HG03354 (cell line): ENCODE data around the gene MAPK8.

Experiments used
- ATAC-seq: cut with Tn5 transposase; IDR thresholded peaks from one replicate; pipeline ENCODE4 v1.9.1; 2021; ENCODE audit warnings: mild to moderate bottlenecking; ENCODE audit not compliant: unreplicated experiment, poor library complexity, severe bottlenecking

The MAPK8 gene

GRCh38 chr10:48442809-48443177 lies 136.3 kb downstream of the MAPK8 start:
- ATAC-seq = no peak

GRCh38 chr10:48444266-48444665 lies 137.8 kb downstream of the MAPK8 start:
- ATAC-seq = no peak

- ATAC-seq = no peak
These were observed 138.7 kb downstream of the MAPK8 start for GRCh38 chr10:48444861-48445841.

DNA sequence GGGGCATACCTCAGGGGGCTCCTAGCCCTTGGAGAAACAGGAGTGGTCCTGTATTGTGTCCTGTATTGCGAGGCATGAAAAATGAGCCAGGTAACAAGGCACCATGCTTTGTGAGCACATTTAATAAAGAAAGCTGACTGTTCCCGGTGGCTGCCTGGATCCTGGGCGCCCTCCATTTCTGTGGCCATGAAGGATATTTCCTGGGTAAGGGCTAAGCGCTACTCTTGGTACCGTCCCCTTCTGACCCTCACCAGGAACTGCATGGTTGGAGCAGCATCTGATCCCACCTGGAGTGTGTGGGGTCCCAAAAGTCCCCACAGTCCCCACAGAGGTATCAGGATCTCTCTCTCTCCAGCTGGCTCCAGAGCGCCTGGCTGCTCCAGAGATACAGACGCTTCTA lies 139.5 kb downstream of the MAPK8 start:
- no peak for ATAC-seq

- no peak for ATAC-seq
These were observed 140.3 kb downstream of the MAPK8 start for GRCh38 chr10:48446785-48447184.

GRCh38 chr10:48447356-48448215 lies 141.1 kb downstream of the MAPK8 start:
- ATAC-seq = no peak

DNA sequence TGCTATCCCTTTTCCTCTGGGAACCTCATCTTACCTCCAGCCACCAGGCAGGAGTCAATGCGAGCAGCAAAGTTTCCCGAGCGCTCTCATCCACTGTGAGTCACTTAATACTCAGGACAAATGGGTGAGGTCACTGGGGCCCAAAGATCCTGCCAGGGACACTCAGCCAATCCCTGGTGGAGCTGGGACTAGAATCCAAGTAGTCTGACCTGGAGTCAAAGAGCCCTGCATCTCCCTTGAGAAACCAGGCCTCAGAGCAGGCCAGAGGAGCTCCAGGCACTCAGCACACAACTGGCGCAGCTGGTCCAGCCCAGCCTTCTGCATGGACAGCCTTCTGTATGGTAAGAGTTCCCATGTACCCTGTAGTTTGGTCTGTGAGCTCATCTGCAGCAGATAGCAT lies 142.3 kb downstream of the MAPK8 start:
- no peak for ATAC-seq

DNA sequence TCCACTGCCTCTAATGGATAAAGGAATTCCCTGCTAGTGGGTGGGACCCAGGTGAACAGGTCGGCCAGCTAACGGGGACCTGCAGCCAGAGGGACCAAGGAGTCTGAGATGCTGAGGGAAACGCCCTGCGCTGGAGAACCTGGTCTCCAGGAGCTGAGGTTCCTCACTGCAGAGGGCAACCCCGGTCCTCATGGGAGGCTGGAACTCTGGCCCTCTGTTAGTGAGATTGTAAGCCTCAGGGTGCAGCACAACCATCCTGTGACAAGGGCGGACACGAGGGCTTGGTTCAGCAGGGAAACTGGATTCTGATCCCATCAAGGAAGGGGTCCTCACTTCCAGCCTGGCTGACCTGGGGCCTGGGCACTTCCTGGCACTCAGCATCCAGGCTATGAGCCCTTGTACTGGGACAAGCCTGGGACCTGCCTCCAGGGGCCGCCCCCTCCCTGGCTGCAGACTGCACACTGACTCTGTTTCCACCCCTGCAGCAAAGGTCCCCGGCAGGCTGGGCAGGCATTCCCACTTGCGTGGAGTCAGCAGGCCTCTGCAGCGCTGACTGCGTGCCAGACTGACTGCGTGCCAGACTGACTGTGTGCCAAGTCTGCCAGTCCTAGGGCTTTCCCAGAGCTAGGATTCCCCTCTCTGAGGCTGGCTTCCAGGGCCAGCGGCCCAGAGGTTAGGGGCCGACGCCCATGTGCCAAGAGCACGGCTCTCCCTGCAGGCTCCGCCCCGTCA lies 143.2 kb downstream of the MAPK8 start:
- no peak for ATAC-seq

- ATAC-seq = no peak
These were observed 143.8 kb downstream of the MAPK8 start for GRCh38 chr10:48450233-48450740.

- no peak for ATAC-seq
These were observed 144.4 kb downstream of the MAPK8 start for GRCh38 chr10:48450741-48451466.

GRCh38 chr10:48451969-48452878 lies 145.7 kb downstream of the MAPK8 start:
- ATAC-seq = no peak

GRCh38 chr10:48452879-48453412 lies 146.5 kb downstream of the MAPK8 start:
- ATAC-seq = no peak

DNA sequence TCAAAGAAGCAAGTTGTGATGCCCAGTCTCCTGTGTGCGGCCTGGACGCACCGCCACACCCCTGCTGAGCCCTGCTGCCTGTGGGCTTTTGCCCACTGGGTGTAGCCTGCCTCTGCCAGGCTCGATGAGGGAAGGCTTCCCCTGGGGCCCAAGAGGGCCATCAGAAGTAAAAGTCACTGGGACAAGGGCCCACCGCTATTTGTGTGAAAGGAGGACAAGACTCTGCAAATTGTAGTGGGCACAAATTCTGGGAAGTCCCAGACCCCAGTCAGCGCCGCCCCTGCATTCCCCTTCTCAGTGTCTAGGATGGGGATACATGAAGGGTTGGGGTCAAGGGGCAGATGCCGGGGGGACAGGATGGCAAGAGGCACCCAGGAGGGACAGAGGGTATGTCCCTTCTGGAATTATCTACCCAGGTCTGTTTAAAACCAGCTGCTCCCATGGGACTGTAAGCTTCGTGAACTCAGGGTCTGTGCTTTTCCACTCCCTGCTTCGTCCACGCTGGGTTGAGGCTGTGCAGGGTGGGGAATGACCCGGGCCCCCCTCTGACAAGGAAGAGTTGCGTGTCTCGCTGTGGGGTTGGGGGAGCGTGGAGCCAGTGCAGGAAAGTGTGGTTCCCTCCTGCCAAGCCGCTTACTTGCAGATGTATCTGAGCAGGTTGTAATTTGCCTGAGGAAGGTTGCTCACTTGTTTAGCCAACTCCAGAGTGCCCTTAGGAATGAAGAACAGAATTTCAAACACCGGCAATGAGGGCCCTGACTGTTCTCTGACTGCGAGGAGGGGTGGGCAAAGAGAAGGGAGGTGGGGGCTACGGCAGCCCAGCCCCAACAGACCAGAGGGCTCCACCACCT lies 147.2 kb downstream of the MAPK8 start:
- ATAC-seq = no peak

- ATAC-seq = no peak
These were observed 148.0 kb downstream of the MAPK8 start for GRCh38 chr10:48454302-48455054.

- no peak for ATAC-seq
These were observed 148.5 kb downstream of the MAPK8 start for GRCh38 chr10:48455055-48455391.

GRCh38 chr10:48455392-48456151 lies 149.1 kb downstream of the MAPK8 start:
- ATAC-seq = no peak
